ENCODE measurements around the gene FLOT2. TPM values are rescaled to one million over a fixed set of nuclear protein-coding genes. Genes with fewer than 3 reads are reported as not detected.
A peak's percentile ranks its signal among the peaks of the same experiment; 100 is the strongest.
"Not testable (repeated sequence)": the region's sequence is repeated elsewhere in the genome, so short reads cannot be mapped to it uniquely, and the experiment has no call there.

Gene FLOT2
- total and polyA plus RNA-seq, 8 donors: 66.3 to 171 (median 77.7) TPM

- Histone ChIP-seq H3K27me3 (no peaks in the 10 kb centered on the region), H3K9me3 (no peaks in the 10 kb centered on the region), H3K27ac (peak overlapping the region; percentile 45 to 86), H3K4me1 (peaks cover 15 to 35% of the 10 kb centered on the region in 2 donors), H3K4me3 (no peak overlapping the region), H3K36me3 (peaks cover 0 to 77% of the 10 kb centered on the region in 2 donors)
- peak in 1 of 4 donors; percentile 72 for DNase-seq
- no peak for TF ChIP-seq CTCF (IDR thresholded peaks at IDR 0.05)
- ATAC-seq: no peak
- intact Hi-C loops (cut with DNase I): no loop called here
Measured at GRCh38 chr17:28907709-28908475, 10.4 kb upstream of the FLOT2 start.

GRCh38 chr17:28906706-28907438 is 9.3 kb upstream of the FLOT2 start:
- Histone ChIP-seq H3K27me3 (no peaks in the 10 kb centered on the region), H3K4me1 (peaks cover 15 to 39% of the 10 kb centered on the region in 2 donors), H3K9me3 (no peaks in the 10 kb centered on the region), H3K27ac (no peak overlapping the region), H3K36me3 (peaks cover 0 to 67% of the 10 kb centered on the region in 2 donors), H3K4me3 (no peak overlapping the region)
- DNase-seq (peak in 1 of 4 donors; percentile 20), ATAC-seq (no peak)
- no peak for TF ChIP-seq CTCF (IDR thresholded peaks at IDR 0.05)
- intact Hi-C loops (cut with DNase I): no loop called here

GRCh38 chr17:28906276-28906675 is 8.7 kb upstream of the FLOT2 start:
- no peaks in the 10 kb centered on the region for H3K27me3 ChIP-seq
- DNase-seq (peak in 1 of 4 donors; percentile 20), ATAC-seq (no peak)
- peaks cover 15 to 42% of the 10 kb centered on the region in 2 donors for H3K4me1 ChIP-seq
- H3K27ac ChIP-seq: no peak overlapping the region
- no peaks in the 10 kb centered on the region for H3K9me3 ChIP-seq
- peaks cover 0 to 61% of the 10 kb centered on the region in 2 donors for H3K36me3 ChIP-seq
- TF ChIP-seq CTCF (IDR thresholded peaks at IDR 0.05): no peak
- intact Hi-C loops (cut with DNase I): no loop called here
- H3K4me3 ChIP-seq: no peak overlapping the region

GRCh38 chr17:28904800-28905199 is 7.3 kb upstream of the FLOT2 start:
- Histone ChIP-seq H3K36me3 (peaks cover 0 to 46% of the 10 kb centered on the region in 2 donors), H3K4me3 (no peak overlapping the region), H3K4me1 (peaks cover 15 to 47% of the 10 kb centered on the region in 2 donors), H3K9me3 (no peaks in the 10 kb centered on the region), H3K27me3 (no peaks in the 10 kb centered on the region), H3K27ac (no peak overlapping the region)
- no peak for DNase-seq
- no peak for ATAC-seq
- no peak for TF ChIP-seq CTCF (IDR thresholded peaks at IDR 0.05)
- intact Hi-C loops (cut with DNase I): loop anchor here in 1 of 2 donors (5.0 kb wide), 1 partner anchor 142 kb away; no protein-coding TSS in a partner anchor

GRCh38 chr17:28903546-28903841 is 6.0 kb upstream of the FLOT2 start:
- H3K36me3 ChIP-seq: peaks cover 0 to 33% of the 10 kb centered on the region in 2 donors
- not testable (repeated sequence) for H3K4me3 ChIP-seq, H3K27me3 ChIP-seq, ATAC-seq, DNase-seq, H3K9me3 ChIP-seq
- H3K27ac ChIP-seq: peak overlapping the region in 1 of 2 donors; percentile 92
- H3K4me1 ChIP-seq: peaks cover 7 to 47% of the 10 kb centered on the region in 2 donors
- intact Hi-C loops (cut with DNase I): loop anchor here in 1 of 2 donors (5.0 kb wide), 1 partner anchor 141 kb away; no protein-coding TSS in a partner anchor

Data from left lung (tissue), 10 donors.